NT2/D1 (cell line): ENCODE measurements around the gene KMT2B.
A peak's percentile ranks its signal among the peaks of the same experiment; 100 is the strongest.

Experiments
- DNase-seq: peaks from one replicate; pipeline ENCODE4 v3.0.0-alpha.2; 2011; ENCODE audit warnings: low read depth, low spot score
- H3K27me3 ChIP-seq: 2 replicates; pipeline ENCODE4 v1.6.0; 2011; ENCODE audit warnings: mild to moderate bottlenecking; ENCODE audit not compliant: insufficient read length, insufficient read depth
- H3K36me3 ChIP-seq: 2 replicates; pipeline ENCODE4 v1.6.1; 2011; ENCODE audit warnings: mild to moderate bottlenecking, low read length, mixed read lengths; ENCODE audit not compliant: insufficient read depth, insufficient read length
- H3K4me1 ChIP-seq: 2 replicates; pipeline ENCODE4 v1.5.1; 2011; ENCODE audit not compliant: insufficient read depth, insufficient read length
- H3K4me3 ChIP-seq: 2 replicates; pipeline ENCODE4 v1.5.1; 2011; ENCODE audit warnings: low read depth; ENCODE audit not compliant: insufficient read length
- H3K9ac ChIP-seq: 2 replicates; pipeline ENCODE4 v1.6.0; 2011; ENCODE audit warnings: low read depth; ENCODE audit not compliant: insufficient read length
- H3K9me3 ChIP-seq: 2 replicates; pipeline ENCODE4 v1.5.1; 2011; ENCODE audit warnings: mild to moderate bottlenecking, low read length; ENCODE audit not compliant: insufficient read depth
- SUZ12 ChIP-seq: IDR thresholded peaks from 2 replicates; pipeline ENCODE4 v1.6.1; 2011; ENCODE audit not compliant: insufficient read length, insufficient read depth; ENCODE audit errors: extremely low read depth
- YY1 ChIP-seq: IDR thresholded peaks from 2 replicates; pipeline ENCODE4 v1.6.1; 2011; ENCODE audit not compliant: insufficient read length, insufficient read depth
- ZNF274 ChIP-seq: IDR thresholded peaks from 2 replicates; pipeline ENCODE4 v1.6.1; 2011; ENCODE audit warnings: mild to moderate bottlenecking, low read depth, low read length

Gene KMT2B

DNA sequence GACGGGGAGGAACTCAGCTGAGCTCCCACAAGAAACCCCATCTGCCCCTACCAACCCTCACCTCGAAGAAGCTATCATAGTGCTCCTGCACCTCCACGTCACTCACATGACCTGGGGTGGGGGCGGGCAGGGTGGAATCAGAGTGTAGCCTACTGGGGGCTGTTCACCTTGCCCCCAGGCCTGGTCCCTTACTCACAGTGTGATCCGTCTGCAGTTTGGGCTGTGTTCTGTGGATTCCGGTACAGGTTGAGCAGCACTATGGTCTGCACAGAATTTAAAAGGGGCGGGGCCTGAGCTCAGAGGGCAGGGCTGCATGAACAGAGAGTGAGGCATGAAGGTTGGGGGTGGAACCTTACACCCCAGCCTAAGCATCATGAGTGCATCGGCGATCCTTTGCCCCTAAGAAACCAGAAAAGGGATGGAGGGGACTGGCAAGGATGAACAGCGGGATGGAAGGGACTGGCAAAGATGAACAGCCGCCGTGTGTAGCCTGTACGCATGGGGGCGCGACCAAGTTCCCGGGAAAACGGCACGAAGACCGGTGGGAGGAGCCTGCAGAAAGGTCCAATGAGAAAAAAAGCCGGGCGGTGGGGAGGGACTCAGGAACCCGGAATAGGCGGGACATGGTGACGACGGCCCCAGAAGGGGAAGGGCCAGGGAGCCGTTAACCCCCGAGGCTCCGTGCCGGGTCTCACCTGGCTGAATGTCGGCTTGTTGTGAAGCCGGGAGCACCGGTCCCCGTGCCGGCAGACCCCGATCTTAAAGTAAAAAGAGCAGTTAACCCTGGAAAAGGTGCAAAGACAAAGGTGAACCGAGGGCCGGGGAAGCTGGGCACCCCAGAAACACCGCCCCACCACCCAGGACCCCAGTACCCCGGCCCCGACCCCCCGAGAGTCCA, 26.9 kb downstream of the KMT2B start:
- DNase-seq = peak; percentile 88
- no peaks in the 10 kb centered on the region for H3K27me3 ChIP-seq
- peak overlapping the region; percentile 82 for H3K9ac ChIP-seq
- H3K9me3 ChIP-seq = no peaks in the 10 kb centered on the region
- peaks cover 15% of the 10 kb centered on the region for H3K36me3 ChIP-seq
- H3K4me1 ChIP-seq = peaks cover 7% of the 10 kb centered on the region
- TF ChIP-seq ZNF274 = no peak
- TF ChIP-seq YY1 = no peak
- TF ChIP-seq SUZ12 = no peak
- peak overlapping the region; percentile 68 for H3K4me3 ChIP-seq

DNA sequence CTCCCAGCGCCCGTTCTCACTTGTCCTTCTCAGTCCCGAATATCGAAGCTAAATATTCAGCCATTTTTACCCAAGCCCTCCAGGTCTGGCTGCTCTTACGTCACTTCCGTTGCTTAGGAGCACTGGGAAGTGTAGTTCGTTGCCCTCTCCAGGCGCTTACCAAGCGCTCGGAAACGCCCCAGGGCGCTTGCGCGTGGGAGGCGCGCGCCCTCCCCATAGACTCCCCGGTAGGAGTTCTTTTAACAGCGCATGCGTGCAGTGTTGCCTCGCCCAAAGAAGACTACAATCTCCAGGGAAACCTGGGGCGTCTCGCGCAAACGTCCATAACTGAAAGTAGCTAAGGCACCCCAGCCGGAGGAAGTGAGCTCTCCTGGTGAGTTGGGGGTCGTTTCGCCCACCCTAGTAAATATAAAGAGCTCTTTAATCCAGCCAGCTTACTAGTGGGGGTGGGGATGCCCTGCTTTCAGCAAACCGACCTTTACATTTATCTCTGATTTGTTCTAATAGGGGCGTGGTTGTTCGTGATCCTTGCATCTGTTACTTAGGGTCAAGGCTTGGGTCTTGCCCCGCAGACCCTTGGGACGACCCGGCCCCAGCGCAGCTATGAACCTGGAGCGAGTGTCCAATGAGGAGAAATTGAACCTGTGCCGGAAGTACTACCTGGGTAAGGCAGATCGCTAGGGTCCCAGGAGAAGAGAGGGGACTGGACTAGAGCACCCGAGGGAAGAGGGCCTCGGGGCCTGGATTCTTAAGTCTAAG, 27.7 kb downstream of the KMT2B start, which contains the start of the genes PSENEN and U2AF1L4:
Gene PSENEN, plus strand, starts transcription at position 324 of the 759 bp plus-strand sequence. Its CDS starts 280 bp downstream, at position 604.
Gene U2AF1L4, minus strand, starts transcription at position 91 of the 759 bp plus-strand sequence. Its CDS starts 27 bp downstream, at position 64.
- peaks cover 7% of the 10 kb centered on the region for H3K4me1 ChIP-seq
- no peaks in the 10 kb centered on the region for H3K27me3 ChIP-seq
- peak within 1 kb of the TSS; percentile 68 for H3K4me3 ChIP-seq
- peaks cover 15% of the 10 kb centered on the region for H3K36me3 ChIP-seq
- TF ChIP-seq SUZ12 (no peak), YY1 (peak; percentile 40)
- H3K9me3 ChIP-seq = no peaks in the 10 kb centered on the region
- peak within 1 kb of the TSS; percentile 90 for H3K9ac ChIP-seq
- peak; percentile 97 for DNase-seq

- no peaks in the 10 kb centered on the region for H3K27me3 ChIP-seq
- H3K4me1 ChIP-seq = peaks cover 7% of the 10 kb centered on the region
- no peaks in the 10 kb centered on the region for H3K9me3 ChIP-seq
- no peak for TF ChIP-seq YY1
- no peak for TF ChIP-seq ZNF274
- no peak for TF ChIP-seq SUZ12
- peak overlapping the region; percentile 68 for H3K4me3 ChIP-seq
- peaks cover 15% of the 10 kb centered on the region for H3K36me3 ChIP-seq
- peak overlapping the region; percentile 90 for H3K9ac ChIP-seq
- no peak for DNase-seq
Observed at GRCh38 chr19:35746087-35746462, 28.3 kb downstream of the KMT2B start.

DNA sequence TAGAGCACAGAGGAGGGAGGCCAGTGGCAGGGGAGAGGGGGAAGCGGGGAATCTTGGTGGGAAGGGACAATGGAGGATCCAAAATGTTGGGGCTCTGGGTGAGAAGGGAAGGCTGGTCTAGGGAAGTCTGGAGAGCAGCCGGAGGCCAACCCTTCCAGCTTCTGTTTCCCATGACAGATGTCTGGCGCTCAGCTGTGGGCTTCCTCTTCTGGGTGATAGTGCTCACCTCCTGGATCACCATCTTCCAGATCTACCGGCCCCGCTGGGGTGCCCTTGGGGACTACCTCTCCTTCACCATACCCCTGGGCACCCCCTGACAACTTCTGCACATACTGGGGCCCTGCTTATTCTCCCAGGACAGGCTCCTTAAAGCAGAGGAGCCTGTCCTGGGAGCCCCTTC, 28.7 kb downstream of the KMT2B start:
- Histone ChIP-seq H3K9ac (peak overlapping the region; percentile 90), H3K9me3 (no peaks in the 10 kb centered on the region), H3K4me3 (no peak overlapping the region), H3K4me1 (peaks cover 7% of the 10 kb centered on the region), H3K36me3 (peaks cover 15% of the 10 kb centered on the region), H3K27me3 (no peaks in the 10 kb centered on the region)
- DNase-seq = no peak
- no peak for TF ChIP-seq SUZ12
- TF ChIP-seq YY1 = no peak
- TF ChIP-seq ZNF274 = no peak

- no peaks in the 10 kb centered on the region for H3K27me3 ChIP-seq
- peak within 1 kb of the TSS; percentile 90 for H3K4me3 ChIP-seq
- peaks cover 20% of the 10 kb centered on the region for H3K36me3 ChIP-seq
- no peaks in the 10 kb centered on the region for H3K9me3 ChIP-seq
- H3K9ac ChIP-seq = peak within 1 kb of the TSS; percentile 88
- H3K4me1 ChIP-seq = peaks cover 3% of the 10 kb centered on the region
- no peak for TF ChIP-seq YY1
- no peak for TF ChIP-seq SUZ12
- no peak for TF ChIP-seq ZNF274
- DNase-seq = peak; percentile 97
Observed at GRCh38 chr19:35748106-35749020, 30.6 kb downstream of the KMT2B start, which contains the start of gene LIN37. Gene LIN37 (plus strand): TSS chr19:35748576. CDS start chr19:35748725, 149 bp downstream.

- Histone ChIP-seq H3K9ac (no peak overlapping the region), H3K9me3 (no peaks in the 10 kb centered on the region), H3K4me1 (no peaks in the 10 kb centered on the region), H3K36me3 (peaks cover 27% of the 10 kb centered on the region), H3K27me3 (no peaks in the 10 kb centered on the region), H3K4me3 (no peak overlapping the region)
- DNase-seq = no peak
- TF ChIP-seq ZNF274 = no peak
- TF ChIP-seq YY1 = no peak
Observed at GRCh38 chr19:35750167-35750566, 32.4 kb downstream of the KMT2B start.
